Lower leg skin (tissue), 4 donors: Measurements from ENCODE around the gene TINAGL1. TPM values are rescaled to one million over a fixed set of nuclear protein-coding genes. Genes with fewer than 3 reads are reported as not detected.

Experiments
- DNase-seq, 2 donors: peaks; one replicate each; pipeline ENCODE4 v3.0.0-alpha.2; 2019; ENCODE audit warnings: low spot score in 2 of 2
- H3K4me3 ChIP-seq: fragments of 200-600 bp; sonication (generic); 2 replicates; pipeline ENCODE4 v1.5.1; 2017; ENCODE audit warnings: mild to moderate bottlenecking, low read depth; ENCODE audit not compliant: poor library complexity, severe bottlenecking
- POLR2A ChIP-seq, 2 donors: fragments of 450-650 bp; IDR thresholded peaks; one replicate each; pipeline ENCODE4 v1.6.1; 2016 to 2017; ENCODE audit warnings: antibody characterized with exemption in 2 of 2, mild to moderate bottlenecking in 1 of 2, moderate library complexity in 1 of 2
- WGBS, 2 donors: methylation state at CpG; one replicate each; pipeline ENCODE4 v1.1.5; 2018; 5-methylcytosine and 5-hydroxymethylcytosine counted together
- intact Hi-C: fragments of 100-400 bp; cut with DNase I; formaldehyde crosslinking; loops from one replicate; pipeline ENCODE4 v1.15.0; 2023; ENCODE audit warnings: low total_unique reads
- total RNA-seq, 4 donors: library from RNA; depleted of rRNA; stranded (reverse); fragments of >200 nt; gene quantifications; one replicate each; pipeline ENCODE4 v1.1.0, GENCODE V29; 2016
- TF ChIP-seq, protein P1 (sequence below), 3 donors: fragments of 450-650 bp; IDR thresholded peaks; one replicate each; pipeline ENCODE4 v1.5.1; 2016; ENCODE audit warnings: antibody characterized with exemption in 3 of 3, mild to moderate bottlenecking in 3 of 3, moderate library complexity in 2 of 3

Gene TINAGL1
- total RNA-seq, 4 donors from 2014 or later = 39.1 to 107 (median 69.2) TPM

DNA sequence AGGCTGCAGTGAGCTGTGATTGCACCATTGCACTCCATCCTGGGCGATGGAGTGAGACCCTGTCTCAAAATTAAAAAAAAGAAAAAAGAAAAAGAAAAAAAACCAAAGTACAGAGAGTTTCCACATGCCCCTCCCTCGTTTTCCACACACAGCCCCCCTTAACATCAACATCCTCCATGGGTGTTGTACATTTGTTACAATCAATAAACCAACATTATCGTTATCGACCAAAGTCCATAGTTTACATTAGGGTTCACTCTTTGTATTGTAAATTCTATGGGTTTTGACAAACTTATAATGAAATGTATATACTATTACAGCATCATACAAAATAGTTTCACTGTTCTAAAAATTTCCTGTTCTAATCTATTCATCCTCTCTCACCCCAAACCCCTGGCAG is 15.9 kb upstream of the TINAGL1 start:
- no peak for DNase-seq
- intact Hi-C loops = no loop called here
- WGBS, 2 donors = 83 to 87% methylated on average over 4 of the region's 4 CpGs
- no peak overlapping the region for H3K4me3 ChIP-seq
- TF ChIP-seq POLR2A (IDR thresholded peaks at IDR 0.05) = no peak
- TF ChIP-seq, protein P1, sequence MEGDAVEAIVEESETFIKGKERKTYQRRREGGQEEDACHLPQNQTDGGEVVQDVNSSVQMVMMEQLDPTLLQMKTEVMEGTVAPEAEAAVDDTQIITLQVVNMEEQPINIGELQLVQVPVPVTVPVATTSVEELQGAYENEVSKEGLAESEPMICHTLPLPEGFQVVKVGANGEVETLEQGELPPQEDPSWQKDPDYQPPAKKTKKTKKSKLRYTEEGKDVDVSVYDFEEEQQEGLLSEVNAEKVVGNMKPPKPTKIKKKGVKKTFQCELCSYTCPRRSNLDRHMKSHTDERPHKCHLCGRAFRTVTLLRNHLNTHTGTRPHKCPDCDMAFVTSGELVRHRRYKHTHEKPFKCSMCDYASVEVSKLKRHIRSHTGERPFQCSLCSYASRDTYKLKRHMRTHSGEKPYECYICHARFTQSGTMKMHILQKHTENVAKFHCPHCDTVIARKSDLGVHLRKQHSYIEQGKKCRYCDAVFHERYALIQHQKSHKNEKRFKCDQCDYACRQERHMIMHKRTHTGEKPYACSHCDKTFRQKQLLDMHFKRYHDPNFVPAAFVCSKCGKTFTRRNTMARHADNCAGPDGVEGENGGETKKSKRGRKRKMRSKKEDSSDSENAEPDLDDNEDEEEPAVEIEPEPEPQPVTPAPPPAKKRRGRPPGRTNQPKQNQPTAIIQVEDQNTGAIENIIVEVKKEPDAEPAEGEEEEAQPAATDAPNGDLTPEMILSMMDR (IDR thresholded peaks at IDR 0.05) = no peak

DNA sequence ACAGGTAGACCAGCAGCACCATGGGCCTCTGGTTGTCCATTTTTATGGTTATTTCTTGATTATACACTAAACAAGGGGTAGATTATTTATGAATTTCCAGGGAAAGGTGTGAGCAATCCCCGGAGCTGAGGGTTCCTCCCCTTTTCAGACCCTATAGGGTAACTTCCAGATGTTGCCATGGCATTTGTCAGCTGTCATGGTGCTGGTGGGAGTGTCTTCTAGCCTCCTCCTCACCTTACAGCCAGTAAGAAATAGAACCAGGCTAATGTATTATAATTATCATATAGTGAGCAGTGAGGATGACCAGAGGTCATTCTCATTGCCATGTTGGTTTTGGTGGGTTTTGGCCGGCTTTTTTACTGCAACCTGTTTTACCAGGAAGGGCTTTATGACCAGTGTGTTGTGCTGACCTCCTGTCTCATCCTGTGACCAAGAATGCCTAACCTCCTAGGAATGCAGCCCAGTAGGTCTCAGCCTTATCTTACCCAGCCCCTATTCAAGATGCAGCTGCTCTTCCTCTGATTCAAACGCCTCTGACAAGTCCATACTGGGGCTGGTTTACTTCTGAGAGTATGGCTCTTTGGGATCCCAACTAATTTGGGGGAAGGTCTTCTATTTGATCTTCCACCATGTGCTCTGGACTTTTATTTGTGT is 13.5 kb upstream of the TINAGL1 start:
- intact Hi-C loops = no loop called here
- no peak for DNase-seq
- WGBS, 2 donors = 44 to 47% methylated on average over 3 of the region's 3 CpGs
- no peak overlapping the region for H3K4me3 ChIP-seq
- TF ChIP-seq POLR2A (IDR thresholded peaks at IDR 0.05) = no peak
- TF ChIP-seq, protein P1 (IDR thresholded peaks at IDR 0.05) = no peak

DNA sequence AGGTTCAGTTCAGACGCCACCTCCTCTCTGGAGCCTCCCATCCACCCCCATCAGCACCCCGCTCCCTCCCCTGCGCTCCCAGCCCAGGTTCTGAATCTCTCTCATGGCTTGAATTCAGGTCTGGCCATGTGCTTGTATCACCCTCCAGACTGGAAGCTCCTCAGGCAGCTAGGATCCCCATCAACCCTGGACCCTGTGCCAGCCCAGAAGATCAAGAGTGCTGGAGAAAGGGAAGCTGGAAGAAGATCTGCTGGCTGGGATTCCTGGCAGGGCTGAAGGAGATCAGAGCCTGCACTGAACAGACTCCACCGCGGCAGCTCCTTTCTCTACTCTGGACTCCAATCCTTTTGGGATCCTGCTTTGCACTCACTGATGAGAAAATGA is 11.7 kb upstream of the TINAGL1 start:
- 49 to 52% methylated on average over 5 of the region's 5 CpGs for WGBS, 2 donors
- H3K4me3 ChIP-seq = no peak overlapping the region
- no peak for DNase-seq
- no peak for TF ChIP-seq POLR2A (IDR thresholded peaks at IDR 0.05)
- TF ChIP-seq, protein P1 (IDR thresholded peaks at IDR 0.05) = no peak
- intact Hi-C loops = no loop called here

DNA sequence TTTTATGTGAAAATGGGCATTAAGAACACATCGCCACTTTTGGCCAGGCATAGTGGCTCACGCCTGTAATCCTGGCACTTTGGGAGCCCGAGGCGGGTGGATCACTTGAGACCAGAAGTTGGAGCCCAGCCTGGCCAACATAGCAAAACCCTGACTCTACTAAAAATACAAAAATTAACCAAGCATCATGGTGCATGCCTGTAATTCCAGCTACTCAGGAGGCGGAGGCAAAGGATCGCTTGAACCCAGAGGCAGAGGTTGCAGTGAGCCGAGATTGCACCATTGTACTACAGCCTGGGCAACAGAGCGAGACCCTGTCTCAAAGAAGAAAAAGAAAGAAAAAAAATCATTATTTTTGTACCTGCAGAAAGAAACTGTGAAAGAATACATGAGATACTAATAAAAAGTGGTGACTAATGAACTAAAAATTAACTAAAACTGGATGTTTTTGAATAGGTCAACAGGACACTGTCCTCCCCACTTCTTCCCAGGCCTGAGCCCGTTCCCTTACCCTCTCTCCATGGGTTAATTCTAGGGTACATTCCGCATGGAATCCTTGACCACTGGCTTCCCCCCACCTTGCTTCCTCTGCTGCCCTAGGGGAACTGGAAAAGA is 8.3 kb upstream of the TINAGL1 start:
- H3K4me3 ChIP-seq = no peak overlapping the region
- TF ChIP-seq, protein P1 (IDR thresholded peaks at IDR 0.05) = no peak
- no peak for TF ChIP-seq POLR2A (IDR thresholded peaks at IDR 0.05)
- intact Hi-C loops = no loop called here
- WGBS, 2 donors = 59 to 61% methylated on average over 10 of the region's 10 CpGs
- peak in 1 of 2 donors; percentile 1 for DNase-seq

DNA sequence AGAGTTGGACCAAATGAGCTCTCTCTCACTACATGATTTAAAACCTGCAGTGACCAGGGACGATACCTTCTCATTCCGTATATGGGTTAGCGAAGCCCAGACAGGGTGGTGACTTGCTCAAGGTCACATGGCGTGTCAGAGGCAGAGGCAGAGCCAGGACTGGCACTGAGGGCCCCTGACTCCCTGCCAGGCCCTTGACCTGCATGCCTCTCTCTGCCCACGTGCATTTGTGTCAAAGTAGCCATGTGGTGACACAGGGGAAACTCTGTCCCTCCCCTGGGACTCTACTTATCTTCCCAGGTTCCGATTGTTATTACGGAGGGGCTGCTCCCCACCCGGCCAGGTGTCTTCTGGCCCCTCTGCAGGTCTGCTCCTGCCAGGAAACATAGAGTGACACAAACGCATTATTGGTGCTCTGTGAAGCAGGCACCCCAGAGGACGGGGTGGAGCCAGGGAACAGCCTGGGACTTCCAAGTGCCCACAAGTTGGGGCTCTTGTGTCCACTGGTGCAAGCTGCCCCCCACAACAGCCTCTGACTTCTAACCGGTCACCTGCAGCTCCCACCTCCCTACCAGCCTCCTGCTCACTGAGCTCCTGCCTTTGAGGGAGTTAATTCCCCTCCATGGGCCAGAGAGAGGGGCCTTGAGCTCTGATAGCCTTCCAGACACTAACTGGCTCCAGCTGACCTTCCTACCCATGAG is 7.3 kb upstream of the TINAGL1 start:
- WGBS, 2 donors = 85 to 90% methylated on average over 10 to 11 of the region's 11 CpGs
- H3K4me3 ChIP-seq = no peak overlapping the region
- DNase-seq = peak; percentile 6 to 74
- TF ChIP-seq, protein P1 (IDR thresholded peaks at IDR 0.05) = no peak
- TF ChIP-seq POLR2A (IDR thresholded peaks at IDR 0.05) = no peak
- intact Hi-C loops = no loop called here
